ENCODE measurements around the gene TTC23.

TTC23 gene

GRCh38 chr15:99187936-99188335 lies 61.4 kb downstream of the TTC23 start:
- no peak for DNase-seq

DNA sequence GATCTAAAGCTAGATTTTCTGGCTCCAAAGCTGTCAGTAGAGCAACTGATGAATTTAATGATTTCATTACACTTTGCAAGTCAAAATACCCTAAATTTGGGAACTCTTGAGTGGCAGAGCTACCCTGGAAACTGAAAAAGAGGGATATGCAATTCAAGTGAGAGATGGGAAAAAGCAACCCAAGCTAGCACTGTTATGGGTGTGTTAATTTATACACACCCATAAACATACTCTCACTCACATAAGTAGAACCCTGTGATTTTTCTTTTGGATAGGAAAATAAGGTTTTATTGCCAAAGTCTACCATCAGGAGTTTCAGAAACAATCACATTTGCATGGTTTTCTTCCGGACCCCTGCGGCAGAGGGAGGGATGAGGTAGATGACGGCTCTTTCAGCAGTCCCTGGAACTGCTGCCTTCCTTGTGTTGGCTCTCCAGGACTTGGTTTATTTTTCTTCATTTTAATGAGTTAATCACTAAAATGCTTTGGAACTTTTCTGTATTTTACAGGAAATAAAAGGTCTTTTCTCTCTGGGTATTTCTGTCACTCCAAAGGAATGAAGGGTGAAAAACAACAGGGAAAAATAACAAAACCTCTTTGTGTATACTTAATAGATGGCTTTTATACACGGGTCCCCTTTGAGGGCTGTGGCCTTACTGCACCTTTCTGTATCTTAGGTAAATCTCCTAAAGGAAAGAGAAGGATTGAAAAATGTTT lies 63.8 kb downstream of the TTC23 start:
- DNase-seq, result no peak

DNA sequence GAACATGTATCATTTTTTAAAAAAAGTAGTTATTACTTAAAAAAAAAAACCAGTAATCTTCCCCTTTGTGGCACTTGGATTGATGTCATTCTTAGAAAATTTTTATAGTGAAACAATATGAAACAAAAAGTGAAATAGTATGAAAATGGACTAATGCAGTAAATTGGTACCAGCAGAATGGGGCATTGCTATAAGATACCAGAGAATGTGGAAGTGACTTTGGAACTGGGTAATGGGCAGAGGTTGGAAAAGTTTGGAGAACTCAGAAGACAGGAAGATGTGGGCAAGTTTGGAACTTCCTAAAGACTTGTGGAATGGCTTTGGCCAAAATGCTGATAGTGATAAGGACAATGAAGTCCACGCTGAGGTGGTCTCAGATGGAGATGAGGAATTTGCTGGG lies 66.6 kb downstream of the TTC23 start:
- DNase-seq, result no peak

DNA sequence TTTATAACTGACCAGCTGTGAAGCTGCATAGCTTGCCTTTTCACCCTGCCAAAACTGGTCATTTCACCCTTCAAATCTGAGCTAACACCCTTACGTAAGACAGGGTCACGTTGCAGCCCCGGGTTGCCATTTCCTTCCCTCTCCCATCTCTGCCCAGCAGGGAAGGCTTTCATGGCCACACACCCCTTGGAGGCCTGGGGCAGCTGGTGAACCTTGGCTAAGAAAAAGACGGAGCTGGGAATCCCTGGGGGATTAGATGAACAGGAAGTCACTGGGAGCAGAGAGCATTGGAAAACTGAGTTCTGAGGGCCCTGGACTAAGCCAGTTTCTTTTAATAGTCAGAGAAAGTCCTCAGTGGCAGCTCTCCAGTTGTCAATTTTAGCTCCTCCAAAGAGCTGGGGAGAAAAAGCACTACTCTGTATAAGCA lies 67.8 kb downstream of the TTC23 start:
- DNase-seq, result no peak

DNA sequence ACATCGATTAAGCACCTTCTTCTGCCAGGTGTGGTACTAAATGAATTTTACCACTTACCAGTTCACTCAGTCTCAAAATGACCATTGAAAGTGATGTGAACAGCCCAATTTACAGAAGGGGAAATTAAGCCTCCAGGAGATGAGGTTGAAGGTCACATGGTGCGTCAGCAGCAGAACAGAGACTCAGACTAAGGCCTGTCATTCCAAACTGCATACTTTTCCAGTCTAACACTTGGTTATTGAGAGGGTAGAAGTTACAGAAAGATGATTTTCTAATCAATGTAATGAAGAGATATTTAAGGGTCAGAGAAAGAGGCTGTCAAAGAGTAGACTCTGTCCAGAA lies 68.4 kb downstream of the TTC23 start:
- no peak for DNase-seq

DNA sequence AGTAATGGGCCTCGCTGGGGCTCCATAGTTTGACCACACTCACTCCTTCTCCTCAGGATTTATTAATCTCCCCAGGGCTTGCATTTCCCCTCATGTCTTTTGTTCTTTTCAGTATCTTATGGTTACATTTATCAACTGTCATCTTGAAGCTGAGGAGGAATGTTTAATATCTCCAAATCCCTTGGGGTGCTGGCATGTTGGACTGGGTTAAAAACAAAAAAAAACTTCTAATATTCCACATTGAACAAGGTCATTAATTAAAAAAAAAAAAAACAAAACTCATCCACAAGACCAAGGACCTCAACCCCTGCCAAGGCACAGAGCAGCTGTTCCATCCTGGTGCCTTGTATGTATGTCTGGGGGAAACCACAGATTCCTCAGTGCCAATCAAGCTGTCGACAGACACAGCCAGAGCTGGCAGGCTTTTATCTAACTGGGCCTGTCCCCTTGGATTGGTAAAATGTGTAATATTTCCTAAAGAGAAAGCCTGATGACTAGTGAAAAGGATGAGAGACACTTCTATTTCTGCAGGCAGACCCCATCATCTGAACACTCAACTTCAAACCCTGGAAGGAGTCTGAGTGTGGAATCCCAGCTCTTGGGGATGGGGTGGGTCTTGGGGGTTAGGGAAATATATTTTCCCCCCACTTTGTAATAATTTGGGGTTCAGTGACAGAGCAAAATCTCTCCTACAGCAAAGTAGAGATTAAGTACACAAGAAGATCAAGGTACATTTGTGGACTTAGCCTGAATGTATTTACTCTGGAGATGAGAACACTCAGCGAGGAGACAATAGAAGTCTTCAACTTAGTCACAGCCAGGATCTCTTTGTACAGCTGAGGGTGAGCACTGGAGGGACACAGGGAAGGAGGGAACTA lies 69.1 kb downstream of the TTC23 start:
- DNase-seq, result no peak

DNA sequence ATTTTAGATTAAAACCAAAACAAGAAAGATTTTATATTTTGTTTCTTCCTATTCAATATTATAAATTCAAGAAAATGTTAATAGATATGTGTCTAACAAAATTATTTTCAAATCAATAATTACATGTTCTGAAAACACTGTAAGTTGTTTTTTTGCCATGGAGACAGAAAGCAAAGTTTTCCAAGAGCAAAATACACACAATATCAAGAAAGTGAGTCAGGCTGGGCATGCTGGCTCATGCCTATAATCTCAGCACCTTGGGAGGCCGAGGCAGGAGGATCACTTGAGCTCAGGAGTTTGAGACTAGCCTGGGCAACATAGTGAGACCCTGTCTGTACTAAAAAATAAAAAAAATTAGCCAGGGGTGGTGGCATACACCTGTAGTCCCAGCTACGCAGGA lies 71.7 kb downstream of the TTC23 start:
- no peak for DNase-seq

DNA sequence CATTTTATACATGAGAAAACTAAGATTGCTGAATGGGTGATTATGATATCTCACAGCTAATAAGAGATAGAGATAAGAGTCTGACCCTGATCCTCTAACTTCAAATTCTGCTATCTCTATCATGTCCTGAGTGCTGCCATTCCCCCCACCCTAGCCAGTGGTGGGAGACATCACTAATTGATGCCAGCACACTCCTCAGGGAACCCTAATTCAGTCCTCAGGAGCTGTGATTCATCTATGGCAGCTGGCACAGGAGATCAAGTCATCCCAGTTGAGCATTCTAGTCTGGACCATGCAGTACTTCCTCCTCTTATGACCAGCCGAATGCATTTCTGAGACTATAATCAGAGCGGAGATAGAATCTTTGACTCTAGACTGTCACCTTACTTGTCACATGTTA lies 72.6 kb downstream of the TTC23 start:
- no peak for DNase-seq

- no peak for DNase-seq
These were observed 74.6 kb downstream of the TTC23 start for GRCh38 chr15:99174567-99175395.

- no peak for DNase-seq
These were observed 76.4 kb downstream of the TTC23 start for GRCh38 chr15:99172989-99173388.

DNA sequence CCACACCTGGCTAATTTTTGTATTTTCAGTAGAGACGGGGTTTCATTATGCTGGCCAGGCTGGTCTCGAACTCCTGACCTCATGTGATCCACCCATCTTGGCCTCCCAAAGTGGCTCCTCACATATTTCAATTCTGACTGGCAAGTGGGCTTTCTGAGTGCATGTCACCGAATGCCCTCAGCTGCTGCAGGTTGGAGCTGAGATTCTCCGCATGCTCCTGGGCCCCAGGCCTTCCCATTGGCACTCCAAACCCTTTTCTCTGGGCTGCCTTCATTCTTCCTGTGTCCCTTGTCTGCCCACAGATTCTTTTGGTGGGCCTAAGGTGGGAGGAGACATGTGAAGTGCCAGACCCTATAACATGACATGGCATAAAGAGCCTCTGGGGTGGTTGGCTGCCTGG lies 77.2 kb downstream of the TTC23 start:
- no peak for DNase-seq

GRCh38 chr15:99170476-99171065 lies 78.8 kb downstream of the TTC23 start:
- no peak for DNase-seq

DNA sequence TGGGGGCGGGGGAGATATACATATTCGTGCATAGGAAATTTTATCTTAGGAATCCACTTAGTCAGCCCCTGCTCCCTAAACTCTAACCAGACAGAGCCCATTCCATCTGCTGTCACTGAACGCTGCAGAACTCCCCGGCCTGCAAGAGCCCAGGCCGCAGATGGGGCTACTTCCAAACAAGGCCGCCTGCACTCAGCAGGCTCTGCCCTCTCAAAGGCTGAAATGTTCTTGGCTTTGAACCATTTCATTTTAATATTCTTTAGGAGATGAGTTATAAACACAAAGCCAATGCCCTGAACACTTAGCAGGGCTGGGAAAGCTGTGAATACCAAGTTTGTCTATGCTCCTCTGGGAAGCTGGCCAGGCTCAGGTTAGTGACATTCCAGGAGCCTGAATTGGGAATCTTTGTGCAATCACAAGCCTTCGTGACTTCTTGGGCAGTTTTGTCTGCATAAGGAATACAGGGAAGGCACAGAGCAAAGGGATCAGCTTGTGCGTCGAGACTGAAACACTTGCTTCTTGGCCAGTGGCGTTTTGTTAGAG lies 79.5 kb downstream of the TTC23 start:
- no peak for DNase-seq

DNA sequence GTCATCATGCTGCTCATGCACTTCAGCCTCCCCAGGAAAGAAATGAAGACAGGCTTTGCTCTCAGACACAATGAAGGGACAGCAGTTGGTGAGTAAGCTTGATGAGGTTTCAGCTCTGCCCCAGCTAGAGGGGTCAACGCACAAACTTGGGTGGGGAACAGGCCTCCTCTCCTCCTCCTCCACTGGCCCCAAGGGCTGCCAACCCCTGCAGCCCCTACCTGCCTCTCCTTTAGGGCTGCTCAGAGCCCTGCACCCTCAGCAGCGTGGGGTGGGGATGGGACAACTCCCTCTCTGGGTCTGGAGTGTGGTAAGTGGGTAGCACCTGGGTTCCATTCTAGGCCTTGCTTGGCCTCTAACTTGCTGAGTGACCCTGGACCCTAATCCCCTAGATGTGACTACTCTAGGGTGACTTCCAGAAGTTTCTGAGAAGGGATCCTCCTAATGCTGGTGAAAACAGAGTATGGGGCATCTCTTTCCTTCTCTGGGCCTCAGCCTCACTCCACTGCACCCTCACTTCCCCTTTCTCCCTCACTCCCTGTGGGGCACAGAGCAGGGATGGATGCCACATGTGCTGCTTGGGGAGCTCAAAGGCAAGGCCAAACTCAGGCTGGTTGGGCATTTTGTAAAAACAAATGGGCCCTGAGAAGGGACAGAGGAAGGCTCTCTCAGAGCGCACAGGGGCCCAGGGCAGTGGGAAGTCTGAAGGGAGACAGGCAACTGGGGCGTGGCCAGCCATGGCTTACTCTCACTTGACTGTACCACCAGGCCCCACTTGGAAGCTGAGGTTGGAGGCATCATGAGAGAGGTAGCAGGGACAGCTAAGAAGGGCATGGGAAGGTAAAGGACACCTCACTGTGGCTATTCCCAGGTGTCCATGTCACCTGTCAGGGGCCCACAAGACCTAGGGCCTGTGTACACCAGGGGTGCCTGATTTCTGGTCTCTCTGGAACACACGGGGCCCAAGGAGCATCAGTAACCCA lies 80.5 kb downstream of the TTC23 start:
- DNase-seq, result no peak

DNA sequence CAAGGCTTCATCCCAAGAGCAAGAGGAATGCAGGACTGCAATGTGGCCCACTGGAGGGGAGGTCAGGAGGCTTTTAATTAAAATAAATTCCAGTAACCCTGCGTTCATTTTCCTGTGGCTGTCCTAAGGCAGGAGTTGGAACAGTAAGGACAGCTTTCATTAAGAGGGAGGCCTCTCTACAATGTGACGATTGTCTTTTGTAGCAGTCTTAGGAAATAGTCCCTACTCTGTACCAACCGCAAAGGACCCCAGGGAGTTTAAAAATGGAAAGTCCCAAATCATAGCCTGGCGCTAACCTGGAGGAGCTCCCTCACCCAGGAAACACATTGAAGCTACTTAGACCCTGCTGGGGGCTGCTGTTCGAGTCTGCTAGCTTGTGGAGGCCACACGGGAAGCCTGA lies 81.7 kb downstream of the TTC23 start:
- DNase-seq, result no peak

DNA sequence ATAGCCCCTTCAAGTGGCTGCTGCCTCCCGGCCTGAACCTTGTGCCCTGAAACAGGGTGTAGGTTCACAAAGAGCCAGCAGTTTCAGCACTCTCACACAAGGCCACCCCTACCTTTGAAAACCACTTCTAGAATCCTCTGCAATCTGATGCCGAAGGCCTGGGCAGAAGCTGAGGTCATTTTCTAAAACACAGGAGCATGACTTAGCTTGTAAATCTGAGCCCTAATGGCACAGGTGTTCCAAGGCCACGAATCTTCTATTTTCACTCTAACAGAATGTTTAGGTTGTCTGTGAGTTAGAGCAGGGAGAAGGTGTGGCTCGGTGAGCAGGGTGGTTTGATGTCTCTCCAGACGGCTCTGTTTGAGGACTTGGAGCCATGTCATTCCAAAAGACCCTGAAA lies 82.2 kb downstream of the TTC23 start:
- DNase-seq, result no peak

DNA sequence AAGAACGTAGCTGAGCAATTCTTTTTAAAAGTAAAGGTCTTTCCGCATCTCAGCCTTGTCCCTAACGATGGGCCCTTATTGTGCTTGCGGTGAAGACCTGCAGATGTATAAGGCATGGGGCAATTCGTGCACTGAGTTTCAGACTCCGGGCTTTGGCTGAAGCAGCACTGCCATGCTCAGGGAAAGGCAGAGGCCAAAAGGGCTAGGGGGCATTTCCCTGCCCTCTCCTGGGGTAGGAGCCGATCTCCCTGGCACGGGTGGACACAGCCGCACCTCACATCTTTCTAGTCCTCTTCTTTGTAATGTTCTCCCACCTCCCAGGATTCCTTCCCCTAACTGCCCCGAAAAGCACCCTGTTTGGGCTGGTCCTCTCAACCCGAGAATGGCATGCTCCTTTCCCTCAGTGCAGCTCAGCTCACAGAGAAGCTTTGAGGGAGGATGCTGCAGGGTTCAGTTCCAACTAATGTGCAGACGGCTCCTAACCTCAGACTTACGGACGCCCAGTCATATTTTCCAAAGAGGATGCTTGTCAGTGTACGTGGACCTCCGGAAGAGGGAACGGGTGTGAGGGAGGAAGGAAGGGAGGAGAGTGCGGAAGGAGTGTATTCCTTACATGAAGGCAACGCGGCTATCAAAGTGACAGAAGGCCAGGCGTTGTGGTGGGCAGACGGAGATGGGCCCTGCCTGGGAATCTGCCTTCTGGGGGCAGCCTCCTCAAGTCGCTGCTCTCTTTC lies 83.3 kb downstream of the TTC23 start:
- no peak for DNase-seq

GRCh38 chr15:99165020-99165790 lies 84.2 kb downstream of the TTC23 start:
- no peak for DNase-seq

- DNase-seq, result no peak
These were observed 85.3 kb downstream of the TTC23 start for GRCh38 chr15:99164119-99164518.
